IMR-90 (cell line): ENCODE data around the gene RALGPS1. TPM values are rescaled to one million over a fixed set of nuclear protein-coding genes. Genes with fewer than 3 reads are reported as not detected.

Experiments used
- ATAC-seq: fragments of 200-7000 bp; cut with Tn5 transposase; 2 replicates; pipeline ENCODE4 v1.9.1; 2020; ENCODE audit warnings: low read depth, mild to moderate bottlenecking, moderate library complexity
- BruUV-seq: library from RNA; stranded (reverse); fragments of 400-500 nt; replicated peaks from 2 replicates; lab custom pipeline; 2021; lab: Mats Ljungman, UMichigan
- CTCF ChIA-PET: fragments of 300-600 bp; formaldehyde crosslinking; extraction: SDS; loops from one replicate; lab custom pipeline; 2021; ENCODE audit warnings: antibody characterized with exemption; lab: Yijun Ruan, JAX
- POLR2A ChIA-PET: fragments of 300-600 bp; sonication (Branson Sonifier 250); formaldehyde crosslinking; loops from one replicate; lab custom pipeline; 2022; ENCODE audit warnings: antibody characterized with exemption; ENCODE audit not compliant: unreplicated experiment; lab: Charles Lee
- DNase-seq: peaks from one replicate; pipeline ENCODE4 v3.0.0; 2013
- H2AFZ ChIP-seq: replicated peaks from 2 replicates; pipeline ENCODE3; 2013; ENCODE audit warnings: low read length, mild to moderate bottlenecking; ENCODE audit not compliant: poor library complexity
- H2AK5ac ChIP-seq: 2 replicates; pipeline ENCODE4 v1.6.1; 2013; ENCODE audit warnings: low read depth, low read length, inconsistent platforms
- H2AK9ac ChIP-seq: replicated peaks from 2 replicates; pipeline ENCODE3; 2013; ENCODE audit warnings: mild to moderate bottlenecking, low read depth, low read length, moderate library complexity; ENCODE audit not compliant: poor library complexity
- H2BK120ac ChIP-seq: 2 replicates; pipeline ENCODE4 v1.6.1; 2013; ENCODE audit warnings: low read depth, low read length, inconsistent platforms
- H2BK15ac ChIP-seq: 3 replicates; pipeline ENCODE4 v1.6.1; 2013; ENCODE audit warnings: low read depth, low read length, inconsistent platforms
- H2BK20ac ChIP-seq: 2 replicates; pipeline ENCODE4 v1.6.1; 2013; ENCODE audit warnings: low read depth, mild to moderate bottlenecking, inconsistent platforms, low read length, moderate library complexity
- H2BK5ac ChIP-seq: 2 replicates; pipeline ENCODE4 v1.6.1; 2013; ENCODE audit warnings: mild to moderate bottlenecking, low read depth, low read length, inconsistent platforms; ENCODE audit not compliant: poor library complexity, severe bottlenecking
- H3K14ac ChIP-seq: replicated peaks from 2 replicates; pipeline ENCODE4 v1.6.1; 2013; ENCODE audit warnings: low read depth, low read length, inconsistent platforms
- H3K18ac ChIP-seq: 2 replicates; pipeline ENCODE4 v1.6.1; 2013; ENCODE audit warnings: low read depth, low read length, control low read depth
- H3K23ac ChIP-seq: 2 replicates; pipeline ENCODE4 v1.6.1; 2013; ENCODE audit warnings: low read depth, low read length, inconsistent platforms
- H3K27ac ChIP-seq: 2 replicates; pipeline ENCODE4 v1.5.1; 2013; ENCODE audit warnings: mild to moderate bottlenecking, control low read depth, low read length; ENCODE audit not compliant: insufficient read depth
- H3K27me3 ChIP-seq: 2 replicates; pipeline ENCODE4 v1.6.1; 2013; ENCODE audit warnings: low read length; ENCODE audit not compliant: control insufficient read depth, insufficient read depth
- H3K36me3 ChIP-seq: 2 replicates; pipeline ENCODE4 v1.6.1; 2013; ENCODE audit warnings: low read length, mixed read lengths; ENCODE audit not compliant: control insufficient read depth, insufficient read depth
- H3K4ac ChIP-seq: 2 replicates; pipeline ENCODE4 v1.6.1; 2013; ENCODE audit warnings: low read depth, low read length, inconsistent platforms
- H3K4me1 ChIP-seq: 2 replicates; pipeline ENCODE4 v1.6.1; 2013; ENCODE audit warnings: low read length, mixed read lengths; ENCODE audit not compliant: control insufficient read depth, insufficient read depth
- H3K4me2 ChIP-seq: 2 replicates; pipeline ENCODE4 v1.6.1; 2013; ENCODE audit warnings: low read depth, mild to moderate bottlenecking, control low read depth, low read length, moderate library complexity
- H3K4me3 ChIP-seq: 2 replicates; pipeline ENCODE4 v1.5.1; 2013; ENCODE audit warnings: low read depth, mild to moderate bottlenecking, control low read depth, low read length, moderate library complexity; ENCODE audit not compliant: insufficient read depth
- H3K56ac ChIP-seq: 2 replicates; pipeline ENCODE4 v1.6.1; 2013; ENCODE audit warnings: low read length, inconsistent platforms; ENCODE audit not compliant: insufficient read depth; ENCODE audit errors: extremely low read depth
- H3K79me1 ChIP-seq, 2 experiments: 2 replicates each; pipeline ENCODE4 v1.6.1; 2013; ENCODE audit warnings: low read length in 2 of 2, inconsistent platforms in 1 of 2, low read depth in 1 of 2
- H3K9ac ChIP-seq: 2 replicates; pipeline ENCODE4 v1.6.1; 2013; ENCODE audit warnings: low read depth, low read length, control low read depth
- H3K9me1 ChIP-seq: 2 replicates; pipeline ENCODE4 v1.6.1; 2013; ENCODE audit warnings: low read length, inconsistent platforms; ENCODE audit not compliant: insufficient read depth
- H3K9me3 ChIP-seq: 2 replicates; pipeline ENCODE4 v1.6.1; 2013; ENCODE audit warnings: low read length; ENCODE audit not compliant: control insufficient read depth, insufficient read depth
- H4K20me1 ChIP-seq: 2 replicates; pipeline ENCODE4 v1.6.1; 2013; ENCODE audit warnings: low read length, inconsistent platforms; ENCODE audit not compliant: insufficient read depth
- H4K5ac ChIP-seq: 2 replicates; pipeline ENCODE4 v1.6.1; 2013; ENCODE audit warnings: mild to moderate bottlenecking, low read depth, low read length, control low read depth
- H4K8ac ChIP-seq, 2 experiments: 2 replicates each; pipeline ENCODE4 v1.6.1; 2013; ENCODE audit warnings: low read depth in 2 of 2, low read length in 2 of 2, control low read depth in 1 of 2, inconsistent platforms in 1 of 2
- H4K91ac ChIP-seq: 2 replicates; pipeline ENCODE4 v1.6.1; 2013; ENCODE audit warnings: low read depth, low read length, inconsistent platforms; ENCODE audit not compliant: insufficient read depth
- CHD1 ChIP-seq: IDR thresholded peaks from 2 replicates; pipeline ENCODE4 v1.6.1; 2012; ENCODE audit warnings: low read depth, low read length, improper control_type of control experiment
- CTCF ChIP-seq: conservative IDR thresholded peaks from 2 replicates; pipeline ENCODE4 v1.5.1; 2012; ENCODE audit warnings: mild to moderate bottlenecking, low read depth, low read length, improper control_type of control experiment
- RCOR1 ChIP-seq: IDR thresholded peaks from 2 replicates; pipeline ENCODE4 v1.6.1; 2012; ENCODE audit warnings: mild to moderate bottlenecking, low read length, improper control_type of control experiment; ENCODE audit not compliant: insufficient replicate concordance
- SMC3 ChIP-seq: fragments of 150-350 bp; IDR thresholded peaks from 2 replicates; pipeline ENCODE4 v1.6.1; 2016; ENCODE audit warnings: low read depth, mild to moderate bottlenecking, antibody characterized with exemption, low read length, moderate library complexity
- WGBS, 2 experiments: methylation state at CpG; one replicate each; pipeline versions ENCODE4 v1.1.5 to v1.1.7; 2013; ENCODE audit warnings: missing lambda C conversion rate in 2 of 2; ENCODE audit not compliant: insufficient read length in 1 of 2; ENCODE audit errors: extremely low coverage in 2 of 2; 5-methylcytosine and 5-hydroxymethylcytosine counted together
- dilution Hi-C: fragments of 300-500 bp; cut with HindIII; formaldehyde crosslinking; loops from one replicate; pipeline ENCODE4 v1.14.3; 2018; ENCODE audit warnings: low sequenced_read_pairs; ENCODE audit not compliant: unreplicated experiment
- in situ Hi-C: fragments of 300-500 bp; cut with MboI; formaldehyde crosslinking; loops from 3 replicates; pipeline ENCODE4 v1.14.3; 2019; ENCODE audit warnings: low sequenced_read_pairs, inconsistent platforms, mixed read lengths
- intact Hi-C: fragments of 100-400 bp; cut with micrococcal nuclease; formaldehyde crosslinking; loops from 2 replicates; pipeline ENCODE4 v1.10.0; 2022
- polyA plus RNA-seq, 3 experiments: library from polyadenylated mRNA; depleted of rRNA; stranded (reverse); fragments of >200 nt; gene quantifications; 2 replicates each; pipeline ENCODE4 v1.2.3, GENCODE V29; 2012; ENCODE audit warnings: low replicate concordance in 1 of 3
- total RNA-seq: library from RNA; depleted of rRNA; stranded (reverse); fragments of >200 nt; gene quantifications from 2 replicates; pipeline ENCODE4 v1.2.3, GENCODE V29; 2012

Gene RALGPS1
- total and polyA plus RNA-seq, 2 of the 4 experiments (the other 2 are of a cell fraction) = 0.90 to 2.8 TPM

GRCh38 chr9:127013597-127013996 lies 99.0 kb downstream of the RALGPS1 start:
- Histone ChIP-seq H3K9me1 (0 out of 2 replicates have a peak, but pooled peaks cover 2% of the 10 kb centered on the region), H4K5ac (no peak overlapping the region), H4K91ac (no peak overlapping the region), H3K4me3 (no peak overlapping the region), H2BK5ac (no peak overlapping the region), H3K27me3 (peaks cover 2% of the 10 kb centered on the region; the same call in 1 of the 2 replicates), H3K4me2 (no peak overlapping the region), H3K4me1 (peaks cover 6% of the 10 kb centered on the region; the same call in 1 of the 2 replicates), H3K27ac (no peak overlapping the region), H2AFZ (no peak overlapping the region), H3K79me1 (no peaks in the 10 kb centered on the region), H2BK20ac (no peak overlapping the region), H3K4ac (no peak overlapping the region), H3K9me3 (no peaks in the 10 kb centered on the region), H3K18ac (no peak overlapping the region), H2BK15ac (no peak overlapping the region), H2BK120ac (no peak overlapping the region), H3K23ac (no peak overlapping the region), H4K20me1 (no peaks in the 10 kb centered on the region), H3K14ac (no peak overlapping the region), H3K56ac (no peak overlapping the region), H2AK5ac (no peak overlapping the region), H4K8ac (no peak overlapping the region), H3K36me3 (no peaks in the 10 kb centered on the region), H3K9ac (no peak overlapping the region), H2AK9ac (no peak overlapping the region)
- TF ChIP-seq SMC3 (no peak), CTCF (no peak), CHD1 (no peak), RCOR1 (no peak)
- no TSS peak for BruUV-seq
- POLR2A ChIA-PET = no interaction called here
- WGBS, 2 experiments = 80% methylated on average over 2 of the region's 5 CpGs; no CpG with 5 or more reads in 1 of the 2 experiments
- no peak for ATAC-seq
- in situ Hi-C loops = no loop called here
- dilution Hi-C loops = no loop called here
- no peak for DNase-seq
- CTCF ChIA-PET = no interaction called here
- intact Hi-C loops = no loop called here
